ENCODE measurements around the gene THSD4. TPM values are rescaled to one million over a fixed set of nuclear protein-coding genes. Genes with fewer than 3 reads are reported as not detected.
"Not testable (repeated sequence)": the region's sequence is repeated elsewhere in the genome, so short reads cannot be mapped to it uniquely, and the experiment has no call there.

Gene THSD4
- polyA plus RNA-seq, 1 donor (not counting 4 experiments of a cell fraction or from before 2014, with no cell fraction given) = 24.5 TPM

- FAIRE-seq = no peak
- no peak overlapping the region for H2AFZ ChIP-seq (ENCODE audit: control insufficient read depth, low read length)
- TF ChIP-seq, protein P1, sequence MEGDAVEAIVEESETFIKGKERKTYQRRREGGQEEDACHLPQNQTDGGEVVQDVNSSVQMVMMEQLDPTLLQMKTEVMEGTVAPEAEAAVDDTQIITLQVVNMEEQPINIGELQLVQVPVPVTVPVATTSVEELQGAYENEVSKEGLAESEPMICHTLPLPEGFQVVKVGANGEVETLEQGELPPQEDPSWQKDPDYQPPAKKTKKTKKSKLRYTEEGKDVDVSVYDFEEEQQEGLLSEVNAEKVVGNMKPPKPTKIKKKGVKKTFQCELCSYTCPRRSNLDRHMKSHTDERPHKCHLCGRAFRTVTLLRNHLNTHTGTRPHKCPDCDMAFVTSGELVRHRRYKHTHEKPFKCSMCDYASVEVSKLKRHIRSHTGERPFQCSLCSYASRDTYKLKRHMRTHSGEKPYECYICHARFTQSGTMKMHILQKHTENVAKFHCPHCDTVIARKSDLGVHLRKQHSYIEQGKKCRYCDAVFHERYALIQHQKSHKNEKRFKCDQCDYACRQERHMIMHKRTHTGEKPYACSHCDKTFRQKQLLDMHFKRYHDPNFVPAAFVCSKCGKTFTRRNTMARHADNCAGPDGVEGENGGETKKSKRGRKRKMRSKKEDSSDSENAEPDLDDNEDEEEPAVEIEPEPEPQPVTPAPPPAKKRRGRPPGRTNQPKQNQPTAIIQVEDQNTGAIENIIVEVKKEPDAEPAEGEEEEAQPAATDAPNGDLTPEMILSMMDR (optimal IDR thresholded peaks at IDR 0.05 in 1 of 3, IDR thresholded peaks at IDR 0.05 in 1 of 3, conservative IDR thresholded peaks at IDR 0.05 in 1 of 3; ENCODE audit: extremely low read depth in 1 of 3, insufficient read depth in 2 of 3, low read length in 3 of 3) = no peak
- TF ChIP-seq EZH2 (IDR thresholded peaks at IDR 0.05; ENCODE audit: low read length) = no peak
- H4K20me1 ChIP-seq (ENCODE audit: control insufficient read depth, extremely low read depth, insufficient read depth, low read length) = no peaks in the 10 kb centered on the region
- H3K4me3 ChIP-seq (ENCODE audit: control insufficient read depth in 2 of 3, extremely low read depth in 1 of 3, insufficient read depth in 2 of 3, low read depth in 1 of 3, low read length in 3 of 3) = no peak overlapping the region
- no peaks in the 10 kb centered on the region for H3K9me3 ChIP-seq (ENCODE audit: control insufficient read depth, low read depth, low read length)
- H3K4me2 ChIP-seq (ENCODE audit: control insufficient read depth, extremely low read depth, insufficient read depth, low read depth, low read length) = no peak overlapping the region
- H3K27me3 ChIP-seq (ENCODE audit: control insufficient read depth, extremely low read depth, insufficient read depth, low read length) = no peaks in the 10 kb centered on the region
- no peaks in the 10 kb centered on the region for H3K9me1 ChIP-seq (ENCODE audit: control insufficient read depth, extremely low read depth, insufficient read depth, low read length)
- no peak overlapping the region for H3K27ac ChIP-seq (ENCODE audit: control insufficient read depth, insufficient read depth, low read length)
- H3K36me3 ChIP-seq (ENCODE audit: control insufficient read depth in 2 of 2, extremely low read depth in 1 of 2, insufficient read depth in 2 of 2, low read length in 2 of 2) = peaks cover 0 to 4% of the 10 kb centered on the region in 2 experiments
- dilution Hi-C loops (cut with MboI; ENCODE audit: extremely low pct_ligation_motif_present, low sequenced_read_pairs) = no loop called here
- H3K9ac ChIP-seq (ENCODE audit: control insufficient read depth, extremely low read depth, insufficient read depth, low read length) = no peak overlapping the region
- peaks cover 4% of the 10 kb centered on the region for H3K79me2 ChIP-seq (ENCODE audit: control insufficient read depth, insufficient read depth, low read length)
- no peaks in the 10 kb centered on the region for H3K4me1 ChIP-seq (ENCODE audit: control insufficient read depth, extremely low read depth, insufficient read depth, low read length)
- no peak for DNase-seq (ENCODE audit: low read depth, low spot score)
These were observed 285.0 kb downstream of the THSD4 start for GRCh38 chr15:71400294-71400693.

DNA sequence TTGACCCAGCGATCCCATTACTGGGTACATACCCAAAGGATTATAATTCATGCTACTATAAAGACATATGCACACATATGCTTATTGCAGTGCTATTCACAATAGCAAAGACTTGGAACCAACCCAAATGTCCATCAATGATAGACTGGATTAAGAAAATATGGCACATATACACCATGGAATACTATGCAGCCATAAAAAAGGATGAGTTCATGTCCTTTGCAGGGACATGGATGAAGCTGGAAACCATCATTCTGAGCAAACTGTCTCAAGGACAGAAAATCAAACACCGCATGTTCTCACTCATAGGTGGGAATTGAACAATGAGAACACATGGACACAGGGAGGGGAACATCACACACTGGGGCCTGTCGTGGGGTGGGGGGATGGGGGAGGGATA lies 286.5 kb downstream of the THSD4 start:
- H3K4me2 ChIP-seq (ENCODE audit: control insufficient read depth, extremely low read depth, insufficient read depth, low read depth, low read length); H3K27me3 ChIP-seq (ENCODE audit: control insufficient read depth, extremely low read depth, insufficient read depth, low read length); H2AFZ ChIP-seq (ENCODE audit: control insufficient read depth, low read length); H3K9ac ChIP-seq (ENCODE audit: control insufficient read depth, extremely low read depth, insufficient read depth, low read length); DNase-seq (ENCODE audit: low read depth, low spot score); dilution Hi-C loops (cut with MboI; ENCODE audit: extremely low pct_ligation_motif_present, low sequenced_read_pairs); H3K9me3 ChIP-seq (ENCODE audit: control insufficient read depth, low read depth, low read length); H3K79me2 ChIP-seq (ENCODE audit: control insufficient read depth, insufficient read depth, low read length); H3K36me3 ChIP-seq (ENCODE audit: control insufficient read depth in 2 of 2, extremely low read depth in 1 of 2, insufficient read depth in 2 of 2, low read length in 2 of 2); H3K9me1 ChIP-seq (ENCODE audit: control insufficient read depth, extremely low read depth, insufficient read depth, low read length); H3K4me3 ChIP-seq (ENCODE audit: control insufficient read depth in 2 of 3, extremely low read depth in 1 of 3, insufficient read depth in 2 of 3, low read depth in 1 of 3, low read length in 3 of 3); H4K20me1 ChIP-seq (ENCODE audit: control insufficient read depth, extremely low read depth, insufficient read depth, low read length); H3K27ac ChIP-seq (ENCODE audit: control insufficient read depth, insufficient read depth, low read length); H3K4me1 ChIP-seq (ENCODE audit: control insufficient read depth, extremely low read depth, insufficient read depth, low read length); FAIRE-seq: not testable (repeated sequence)

GRCh38 chr15:71409541-71409940 lies 294.3 kb downstream of the THSD4 start:
- Histone ChIP-seq H3K27me3 (ENCODE audit: control insufficient read depth, extremely low read depth, insufficient read depth, low read length) (no peaks in the 10 kb centered on the region), H3K36me3 (ENCODE audit: control insufficient read depth in 2 of 2, extremely low read depth in 1 of 2, insufficient read depth in 2 of 2, low read length in 2 of 2) (peaks cover 4 to 5% of the 10 kb centered on the region in 2 experiments), H3K4me3 (ENCODE audit: control insufficient read depth in 2 of 3, extremely low read depth in 1 of 3, insufficient read depth in 2 of 3, low read depth in 1 of 3, low read length in 3 of 3) (no peak overlapping the region), H4K20me1 (ENCODE audit: control insufficient read depth, extremely low read depth, insufficient read depth, low read length) (no peaks in the 10 kb centered on the region), H3K4me1 (ENCODE audit: control insufficient read depth, extremely low read depth, insufficient read depth, low read length) (no peaks in the 10 kb centered on the region), H3K27ac (ENCODE audit: control insufficient read depth, insufficient read depth, low read length) (no peak overlapping the region), H3K9ac (ENCODE audit: control insufficient read depth, extremely low read depth, insufficient read depth, low read length) (no peak overlapping the region), H3K9me1 (ENCODE audit: control insufficient read depth, extremely low read depth, insufficient read depth, low read length) (no peaks in the 10 kb centered on the region), H2AFZ (ENCODE audit: control insufficient read depth, low read length) (no peak overlapping the region), H3K4me2 (ENCODE audit: control insufficient read depth, extremely low read depth, insufficient read depth, low read depth, low read length) (no peak overlapping the region), H3K79me2 (ENCODE audit: control insufficient read depth, insufficient read depth, low read length) (no peaks in the 10 kb centered on the region), H3K9me3 (ENCODE audit: control insufficient read depth, low read depth, low read length) (no peaks in the 10 kb centered on the region)
- TF ChIP-seq EZH2 (IDR thresholded peaks at IDR 0.05; ENCODE audit: low read length) = no peak
- TF ChIP-seq, protein P1 (optimal IDR thresholded peaks at IDR 0.05 in 1 of 3, IDR thresholded peaks at IDR 0.05 in 1 of 3, conservative IDR thresholded peaks at IDR 0.05 in 1 of 3; ENCODE audit: extremely low read depth in 1 of 3, insufficient read depth in 2 of 3, low read length in 3 of 3) = no peak
- DNase-seq (ENCODE audit: low read depth, low spot score) (no peak), FAIRE-seq (no peak)
- dilution Hi-C loops (cut with MboI; ENCODE audit: extremely low pct_ligation_motif_present, low sequenced_read_pairs) = no loop called here
